Posterior cingulate gyrus (tissue), 11 donors: ENCODE data around the gene ID2.

Source experiments
- DNase-seq, 10 donors: peaks; one replicate each; pipeline versions ENCODE4 v3.0.0 to v3.0.0-alpha.2; 2020 to 2021; ENCODE audit warnings: mixed read lengths in 3 of 10
- intact Hi-C: fragments of 100-400 bp; cut with DNase I; formaldehyde crosslinking; loops from one replicate; pipeline ENCODE4 v1.15.1; 2023

ID2 gene

GRCh38 chr2:8681786-8682692 lies at the start of gene ID2:
Gene ID2, plus strand, starts transcription at chr2:8682056. Its CDS starts 110 bp downstream, at chr2:8682166.
- intact Hi-C loops = loop anchor here (10.0 kb wide), 2 partner anchors 417 to 957 kb away; no protein-coding TSS in a partner anchor
- DNase-seq = peak; percentile 96 to 100 (median 98)

- intact Hi-C loops = no loop called here
- no peak for DNase-seq
Measured at GRCh38 chr2:8632755-8633154, 49.1 kb upstream of the ID2 start.

GRCh38 chr2:8633186-8633734 lies 48.6 kb upstream of the ID2 start:
- peak in 1 of 10 donors; percentile 56 for DNase-seq
- intact Hi-C loops = no loop called here

GRCh38 chr2:8633735-8634313 lies 48.0 kb upstream of the ID2 start:
- DNase-seq = peak in 1 of 10 donors; percentile 43

GRCh38 chr2:8634466-8635172 lies 47.2 kb upstream of the ID2 start:
- DNase-seq = peak in 2 of 10 donors; percentile 48 to 62
- intact Hi-C loops = no loop called here

More at GRCh38 chr2:8633735-8634313, 48.0 kb upstream of the ID2 start:
- intact Hi-C loops = no loop called here

GRCh38 chr2:8636041-8636491 lies 45.8 kb upstream of the ID2 start:
- DNase-seq = peak in 2 of 10 donors; percentile 68 to 69
- intact Hi-C loops = no loop called here

GRCh38 chr2:8636721-8637636 lies 44.9 kb upstream of the ID2 start:
- DNase-seq = peak in 2 of 10 donors; percentile 55 to 59
- intact Hi-C loops = no loop called here

- intact Hi-C loops = no loop called here
- peak in 3 of 10 donors; percentile 47 to 71 (median 48) for DNase-seq
Measured at GRCh38 chr2:8638327-8638726, 43.5 kb upstream of the ID2 start.

- peak in 2 of 10 donors; percentile 23 to 51 for DNase-seq
- intact Hi-C loops = no loop called here
Measured at GRCh38 chr2:8639122-8639635, 42.7 kb upstream of the ID2 start.

- intact Hi-C loops = no loop called here
- DNase-seq = peak in 1 of 10 donors; percentile 32
Measured at GRCh38 chr2:8640498-8640897, 41.4 kb upstream of the ID2 start.

- DNase-seq = peak in 1 of 10 donors; percentile 67
- intact Hi-C loops = no loop called here
Measured at GRCh38 chr2:8641301-8641965, 40.4 kb upstream of the ID2 start.

- intact Hi-C loops = no loop called here
Measured at GRCh38 chr2:8642366-8643068, 39.3 kb upstream of the ID2 start.

GRCh38 chr2:8643250-8643995 lies 38.4 kb upstream of the ID2 start:
- no peak for DNase-seq
- intact Hi-C loops = no loop called here

More at GRCh38 chr2:8642366-8643068, 39.3 kb upstream of the ID2 start:
- DNase-seq = peak in 1 of 10 donors; percentile 27

- DNase-seq = no peak
- intact Hi-C loops = no loop called here
Measured at GRCh38 chr2:8643996-8644356, 37.9 kb upstream of the ID2 start.

- intact Hi-C loops = no loop called here
- DNase-seq = no peak
Measured at GRCh38 chr2:8644605-8645175, 37.2 kb upstream of the ID2 start.

- intact Hi-C loops = no loop called here
- DNase-seq = no peak
Measured at GRCh38 chr2:8645176-8645831, 36.6 kb upstream of the ID2 start.
